ENCODE results near the gene MDC1. TPM values are rescaled to one million over a fixed set of nuclear protein-coding genes. Genes with fewer than 3 reads are reported as not detected.

MDC1 gene
- total RNA-seq, 3 donors from 2014 or later = 15.2 to 34.3 (median 29.5) TPM

DNA sequence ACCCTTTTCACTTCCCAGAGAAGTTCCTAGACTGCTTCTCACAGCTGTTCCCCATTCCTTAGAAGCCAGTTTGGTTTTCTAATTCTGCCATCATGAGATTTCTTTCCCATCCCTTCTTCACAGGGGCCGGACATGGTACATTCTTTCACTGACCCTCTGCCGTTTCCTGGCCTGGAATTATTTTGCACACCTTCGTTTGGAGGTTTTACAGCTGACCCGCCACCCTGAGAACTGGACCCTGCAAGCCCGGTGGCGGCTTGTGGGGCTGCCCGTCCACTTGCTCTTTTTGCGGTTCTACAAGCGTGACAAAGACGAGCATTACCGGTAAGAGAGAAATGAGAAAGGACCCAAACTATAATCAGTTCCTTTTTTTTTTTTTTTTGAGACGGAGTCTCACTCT is 65.9 kb downstream of the MDC1 start:
- no peaks in the 10 kb centered on the region for H3K36me3 ChIP-seq (ENCODE audit: low read depth)
- TF ChIP-seq, protein P1, sequence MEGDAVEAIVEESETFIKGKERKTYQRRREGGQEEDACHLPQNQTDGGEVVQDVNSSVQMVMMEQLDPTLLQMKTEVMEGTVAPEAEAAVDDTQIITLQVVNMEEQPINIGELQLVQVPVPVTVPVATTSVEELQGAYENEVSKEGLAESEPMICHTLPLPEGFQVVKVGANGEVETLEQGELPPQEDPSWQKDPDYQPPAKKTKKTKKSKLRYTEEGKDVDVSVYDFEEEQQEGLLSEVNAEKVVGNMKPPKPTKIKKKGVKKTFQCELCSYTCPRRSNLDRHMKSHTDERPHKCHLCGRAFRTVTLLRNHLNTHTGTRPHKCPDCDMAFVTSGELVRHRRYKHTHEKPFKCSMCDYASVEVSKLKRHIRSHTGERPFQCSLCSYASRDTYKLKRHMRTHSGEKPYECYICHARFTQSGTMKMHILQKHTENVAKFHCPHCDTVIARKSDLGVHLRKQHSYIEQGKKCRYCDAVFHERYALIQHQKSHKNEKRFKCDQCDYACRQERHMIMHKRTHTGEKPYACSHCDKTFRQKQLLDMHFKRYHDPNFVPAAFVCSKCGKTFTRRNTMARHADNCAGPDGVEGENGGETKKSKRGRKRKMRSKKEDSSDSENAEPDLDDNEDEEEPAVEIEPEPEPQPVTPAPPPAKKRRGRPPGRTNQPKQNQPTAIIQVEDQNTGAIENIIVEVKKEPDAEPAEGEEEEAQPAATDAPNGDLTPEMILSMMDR (IDR thresholded peaks at IDR 0.05) = no peak
- peaks cover 6% of the 10 kb centered on the region for H3K4me1 ChIP-seq (ENCODE audit: low read depth)
- H3K4me3 ChIP-seq = no peak overlapping the region
- ATAC-seq = no peak
- intact Hi-C loops (cut with DNase I, micrococcal nuclease) = no loop called here
- DNase-seq = no peak
- no peaks in the 10 kb centered on the region for H3K9me3 ChIP-seq

Other genes with a start within 250 kb of the MDC1 start
- gene HLA-E, start 227.8 kb downstream of the MDC1 start, total RNA-seq = 100 to 1,000 TPM; 316 to 631 (median 383) TPM
- gene GNL1, start 160.8 kb downstream of the MDC1 start, total RNA-seq = 10 to 100 TPM; 37.8 to 48.1 (median 45.9) TPM
- gene PRR3, start 160.0 kb downstream of the MDC1 start, total RNA-seq = 1 to 10 TPM; 4.6 to 9.7 (median 5.9) TPM
- gene ABCF1, start 145.8 kb downstream of the MDC1 start, total RNA-seq = 10 to 100 TPM; 43.0 to 56.0 (median 45.8) TPM
- 10 to 100 TPM; 68.5 to 80.3 (median 79.2) TPM for gene PPP1R10, start 100.0 kb downstream of the MDC1 start, total RNA-seq
- gene MRPS18B, start 99.4 kb downstream of the MDC1 start, total RNA-seq = 10 to 100 TPM; 38.2 to 63.7 (median 51.1) TPM
- 10 to 100 TPM; 10.6 to 18.4 (median 12.7) TPM for gene ATAT1, start 90.4 kb downstream of the MDC1 start, total RNA-seq
- gene C6orf136, start 70.1 kb downstream of the MDC1 start, total RNA-seq = 10 to 100 TPM; 46.5 to 88.8 (median 61.8) TPM
- 10 to 100 TPM; 31.0 to 36.2 (median 36.0) TPM for gene DHX16, start 44.3 kb downstream of the MDC1 start, total RNA-seq
- 10 to 100 TPM in 2 of 3 donors, 1 to 10 TPM in 1; 8.6 to 55.1 (median 22.1) TPM for gene PPP1R18, start 30.6 kb downstream of the MDC1 start, total RNA-seq
- 10 to 100 TPM in 1 of 3 donors, 1 to 10 TPM in 2; 4.3 to 10.2 (median 6.1) TPM for gene NRM, start 26.3 kb downstream of the MDC1 start, total RNA-seq
- 100 to 1,000 TPM; 113 to 328 (median 307) TPM for gene TUBB, start 3.1 kb upstream of the MDC1 start, total RNA-seq
- 100 to 1,000 TPM; 133 to 175 (median 152) TPM for gene FLOT1, start 25.4 kb upstream of the MDC1 start, total RNA-seq
- 100 to 1,000 TPM in 1 of 3 donors, 10 to 100 TPM in 2; 64.0 to 183 (median 67.6) TPM for gene IER3, start 27.3 kb upstream of the MDC1 start, total RNA-seq
- 100 to 1,000 TPM; 145 to 336 (median 271) TPM for gene DDR1, start 167.2 kb upstream of the MDC1 start, total RNA-seq
- gene GTF2H4, start 190.9 kb upstream of the MDC1 start, total RNA-seq = 10 to 100 TPM; 17.0 to 25.3 (median 25.0) TPM
- gene VARS2, start 197.0 kb upstream of the MDC1 start, total RNA-seq = 10 to 100 TPM; 20.9 to 27.6 (median 27.3) TPM
- not detected for gene SFTA2, start 214.9 kb upstream of the MDC1 start, total RNA-seq
- under 1 TPM in 1 of 3 donors, not detected in 2; 0.07 TPM for gene MUCL3, start 223.7 kb upstream of the MDC1 start, total RNA-seq